A204.1 (cell line): Measurements from ENCODE around the gene HSBP1L1.
"Not testable (repeated sequence)": the region's sequence is repeated elsewhere in the genome, so short reads cannot be mapped to it uniquely, and the experiment has no call there.

Experiments used
- FAIRE-seq: peaks from 2 replicates; lab custom pipeline; 2012; peaks lifted over from hg19 to GRCh38; lab: Jason Lieb, UNC

Gene HSBP1L1

GRCh38 chr18:79945118-79946042, 19.1 kb upstream of the HSBP1L1 start:
- FAIRE-seq, result no peak

- FAIRE-seq, result no peak
Observed at GRCh38 chr18:79947054-79947755, 17.2 kb upstream of the HSBP1L1 start.

DNA sequence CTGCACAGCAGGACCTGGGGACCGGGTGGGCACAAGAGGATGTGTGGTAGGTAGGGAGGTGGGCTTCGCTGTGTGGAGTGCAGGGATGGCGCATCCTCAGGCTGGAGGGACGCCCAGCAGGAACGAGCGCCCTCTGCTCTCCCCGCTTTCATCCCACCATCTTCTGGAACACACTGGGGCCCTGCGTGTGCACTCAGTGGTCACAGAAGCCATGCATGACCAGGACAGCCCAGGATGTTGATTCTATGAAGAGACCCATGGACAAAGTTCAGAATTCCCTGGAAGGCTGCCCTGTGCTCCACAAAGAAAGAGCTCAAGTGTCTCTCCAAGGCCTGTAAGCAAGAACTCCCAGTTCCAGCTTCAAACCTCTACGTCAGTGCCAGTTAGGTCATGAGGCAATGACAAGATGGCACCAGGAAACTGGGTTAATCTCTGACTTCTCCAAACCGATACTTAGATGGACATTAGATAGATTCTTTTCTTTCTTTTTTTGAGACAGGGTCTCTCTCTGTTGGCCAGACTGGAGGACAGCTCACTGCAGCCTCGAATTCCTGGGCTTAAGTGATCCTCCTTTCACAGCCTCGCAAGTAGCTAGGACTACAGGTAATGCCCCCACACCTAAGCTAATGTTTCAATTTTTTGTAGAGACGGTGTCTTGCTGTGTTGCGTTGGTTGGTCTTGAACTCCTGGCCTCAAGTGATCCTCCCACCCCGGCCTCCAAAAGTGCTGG, 16.4 kb upstream of the HSBP1L1 start:
- no peak for FAIRE-seq

GRCh38 chr18:79948719-79949411, 15.6 kb upstream of the HSBP1L1 start:
- FAIRE-seq, result no peak

DNA sequence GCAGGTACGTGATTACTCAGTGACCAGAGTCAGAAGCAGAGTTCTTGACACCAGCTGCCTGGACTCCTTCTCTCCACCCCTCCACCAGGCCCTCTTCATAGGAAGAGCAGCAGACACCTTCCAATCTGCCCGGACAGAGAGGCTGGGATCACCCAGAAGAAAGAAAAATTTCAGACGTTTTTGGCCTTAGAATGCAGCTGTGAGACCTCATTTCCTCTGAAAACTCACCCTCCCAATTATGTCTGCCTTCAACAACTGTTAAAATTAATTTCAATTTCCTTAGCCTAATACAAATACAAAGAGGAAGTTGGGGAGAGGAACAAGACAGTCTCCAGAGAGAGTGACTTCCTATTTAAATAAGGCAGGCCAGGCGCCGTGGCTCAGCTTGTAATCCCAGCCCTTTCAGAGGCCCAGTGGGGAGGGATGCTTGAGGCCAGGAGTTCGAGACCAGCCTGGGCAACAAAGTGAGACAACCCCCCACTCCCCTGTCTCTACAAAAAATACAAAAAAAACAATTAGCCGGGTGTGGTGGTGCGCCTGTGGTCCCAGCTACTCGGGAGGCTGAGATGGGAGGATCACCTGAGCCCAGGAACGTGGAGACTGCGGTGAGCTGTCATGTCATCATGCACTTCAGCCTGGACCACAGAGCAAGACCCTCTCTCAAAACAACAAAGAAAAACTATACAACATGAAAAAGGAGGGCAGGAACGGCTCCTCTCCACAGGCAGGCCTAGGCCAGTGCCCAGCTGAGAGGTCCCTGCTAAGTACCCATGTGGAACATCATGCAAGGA, 14.6 kb upstream of the HSBP1L1 start:
- no peak for FAIRE-seq

DNA sequence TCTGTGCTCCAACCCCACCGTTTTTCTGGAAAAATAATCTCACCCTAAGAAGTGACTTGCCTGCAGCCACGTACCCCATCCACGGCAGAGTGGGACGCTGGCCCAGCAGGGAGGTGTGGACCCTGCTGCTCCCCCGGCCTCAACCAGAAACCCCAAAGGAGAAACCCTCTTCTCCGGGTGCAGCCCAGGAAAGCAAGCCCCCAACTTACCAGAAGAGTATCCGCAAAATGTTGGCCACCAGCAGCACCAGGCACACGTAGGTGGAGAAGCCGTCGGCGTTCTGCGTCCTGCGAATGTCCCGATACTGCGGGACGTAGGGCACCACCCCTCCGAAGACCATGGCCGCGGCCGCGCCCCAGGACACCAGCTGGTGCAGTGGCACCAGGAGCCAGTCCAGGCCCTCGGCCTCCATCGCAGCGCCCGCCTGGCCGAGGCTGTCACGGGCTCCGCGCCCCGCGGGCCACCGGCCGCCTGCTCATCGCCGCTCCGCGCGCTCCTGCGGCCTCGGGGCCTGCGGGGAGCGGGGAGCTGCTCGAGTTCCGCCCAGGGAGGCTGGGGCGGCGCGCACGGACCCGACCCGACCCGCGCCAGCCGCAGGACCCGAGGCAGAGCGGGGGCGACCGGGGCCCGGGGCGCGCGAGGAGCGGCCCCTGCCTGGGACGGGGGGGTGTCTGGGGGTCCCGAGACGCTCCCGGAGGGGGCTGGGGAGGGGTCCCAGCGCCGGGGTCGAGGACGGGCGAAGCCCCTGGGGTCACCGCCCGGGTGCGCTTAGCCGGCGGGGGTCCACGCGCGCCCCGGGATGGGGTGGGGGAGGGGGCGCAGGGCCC, 13.7 kb upstream of the HSBP1L1 start:
- FAIRE-seq, result no peak

DNA sequence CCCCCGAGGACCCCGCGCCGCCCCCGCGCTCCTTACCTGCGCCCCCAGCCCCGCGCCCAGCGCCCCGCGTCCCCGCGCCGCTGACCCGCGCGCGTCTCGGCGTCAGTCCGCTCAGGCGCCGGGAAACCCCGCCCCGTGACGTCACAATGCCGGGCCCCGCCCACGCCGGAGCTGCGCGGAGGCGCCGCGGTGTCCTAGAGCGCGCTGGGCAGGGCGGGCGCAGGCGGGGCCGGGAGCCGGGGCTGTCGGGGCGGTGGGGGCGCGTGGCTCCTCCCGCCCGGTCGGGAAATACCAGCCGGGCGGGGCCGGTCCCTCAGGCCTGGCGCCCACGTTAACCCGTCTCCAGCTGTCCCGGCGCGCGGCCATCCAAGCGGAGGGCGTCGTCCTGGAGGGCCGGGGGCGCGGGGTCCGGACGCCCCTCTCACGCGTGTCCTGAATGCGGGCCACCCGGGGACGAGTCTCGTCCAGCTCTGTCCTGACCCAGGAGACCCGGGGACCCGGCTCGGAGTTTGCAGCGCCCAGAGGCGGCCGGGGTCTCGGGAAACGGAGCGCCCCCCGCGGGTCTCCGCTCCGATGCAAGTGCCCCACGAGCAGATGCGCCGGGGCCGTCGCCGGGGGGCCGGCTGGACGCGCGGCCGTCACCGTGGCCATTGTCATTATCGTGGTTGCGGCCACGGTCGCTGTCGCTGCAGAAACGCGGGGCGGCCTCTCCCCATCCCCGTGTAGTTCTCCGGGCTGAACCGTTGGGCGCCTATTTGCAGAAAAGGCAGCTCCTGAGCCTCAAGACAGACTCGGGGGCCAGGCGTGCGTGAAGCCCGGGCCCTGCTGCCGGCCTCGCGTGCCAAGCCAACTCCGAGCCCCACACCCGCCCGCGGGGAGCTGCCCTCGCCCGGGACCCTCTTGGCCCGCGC, 12.6 kb upstream of the HSBP1L1 start, which contains the start of gene SLC66A2:
Gene SLC66A2 (minus strand): TSS at position 109 of the 911 bp plus-strand sequence. CDS start 727 bp downstream, outside the sequence.
- no peak for FAIRE-seq

DNA sequence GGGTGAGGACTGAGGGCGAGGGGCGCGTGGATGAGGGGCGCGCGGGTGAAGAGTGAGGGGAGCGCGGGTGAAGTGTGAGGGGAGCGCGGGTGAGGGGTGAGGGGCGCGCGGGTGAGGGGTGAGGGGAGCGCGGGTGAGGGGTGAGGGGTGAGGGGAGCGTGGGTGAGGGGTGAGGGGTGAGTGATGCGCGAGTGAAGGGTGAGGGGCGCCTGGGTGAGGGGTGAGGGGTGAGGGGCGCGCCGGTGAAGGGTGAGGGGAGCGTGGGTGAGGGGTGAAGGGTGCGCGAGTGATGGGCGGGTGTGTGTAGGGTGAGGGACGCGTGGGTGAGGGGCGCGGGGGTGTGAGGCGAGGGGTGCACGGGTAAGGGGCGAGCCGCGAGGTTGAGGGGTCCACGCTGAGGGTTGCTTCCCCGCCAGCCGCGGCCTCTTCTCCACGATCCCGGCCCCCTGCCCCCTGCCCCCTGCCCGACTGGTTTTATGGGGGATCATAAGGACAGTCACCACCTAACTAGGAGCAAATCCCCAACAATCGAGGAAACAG, 11.9 kb upstream of the HSBP1L1 start:
- FAIRE-seq, result no peak

GRCh38 chr18:79952996-79953559, 11.4 kb upstream of the HSBP1L1 start:
- FAIRE-seq, result no peak

DNA sequence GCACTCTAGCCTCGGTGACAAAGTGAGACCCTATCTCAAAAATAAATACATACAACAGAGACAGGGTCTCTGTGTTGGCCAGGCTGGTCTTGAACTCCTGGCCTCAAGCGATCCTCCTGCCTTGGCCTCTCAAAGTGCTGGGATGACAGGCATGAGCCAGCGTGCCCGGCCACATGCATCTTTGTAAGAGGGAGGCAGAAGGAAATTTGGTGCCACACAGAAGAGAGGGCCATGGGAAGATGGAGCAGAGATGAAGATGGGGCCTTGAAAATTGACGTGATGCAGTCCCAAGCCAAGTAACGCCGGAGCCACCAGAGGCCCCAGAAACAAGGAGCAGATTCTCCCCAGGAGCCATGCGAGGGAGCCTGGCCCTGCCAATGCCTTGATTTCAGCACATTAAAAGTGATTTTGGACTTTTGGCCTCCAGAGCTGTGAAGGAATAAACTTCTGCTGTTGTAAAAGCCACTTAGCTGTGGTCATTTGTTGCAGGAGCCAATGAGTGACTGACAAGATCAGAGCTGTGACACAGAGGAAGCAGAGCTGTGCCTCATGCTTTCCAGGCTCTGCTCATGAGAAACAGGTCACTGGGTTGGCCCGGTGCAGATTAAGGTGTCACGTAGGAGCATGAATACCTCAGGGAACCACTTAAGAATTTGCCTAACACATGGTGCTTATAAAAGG, 10.3 kb upstream of the HSBP1L1 start:
- no peak for FAIRE-seq

GRCh38 chr18:79954791-79955190, 9.7 kb upstream of the HSBP1L1 start:
- no peak for FAIRE-seq

GRCh38 chr18:79955302-79956075, 9.0 kb upstream of the HSBP1L1 start:
- FAIRE-seq, result no peak

DNA sequence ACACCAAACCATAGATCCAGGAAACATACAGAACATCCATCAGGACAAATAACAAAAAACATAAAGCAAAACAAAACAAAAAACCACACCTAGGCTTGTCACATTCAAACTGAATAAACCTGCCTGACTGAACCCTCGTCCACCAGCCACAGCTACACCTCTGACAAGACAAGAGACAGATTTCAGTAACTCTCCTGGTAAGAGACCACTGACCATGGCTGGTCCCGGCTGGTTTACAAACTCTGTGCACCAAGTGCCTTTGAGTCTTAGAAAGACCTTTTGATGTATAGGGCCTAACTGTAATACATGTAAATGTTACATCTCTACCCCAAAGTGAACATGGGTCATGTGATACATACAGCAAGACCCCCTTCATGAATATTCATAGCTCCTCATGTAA, 8.2 kb upstream of the HSBP1L1 start:
- no peak for FAIRE-seq

DNA sequence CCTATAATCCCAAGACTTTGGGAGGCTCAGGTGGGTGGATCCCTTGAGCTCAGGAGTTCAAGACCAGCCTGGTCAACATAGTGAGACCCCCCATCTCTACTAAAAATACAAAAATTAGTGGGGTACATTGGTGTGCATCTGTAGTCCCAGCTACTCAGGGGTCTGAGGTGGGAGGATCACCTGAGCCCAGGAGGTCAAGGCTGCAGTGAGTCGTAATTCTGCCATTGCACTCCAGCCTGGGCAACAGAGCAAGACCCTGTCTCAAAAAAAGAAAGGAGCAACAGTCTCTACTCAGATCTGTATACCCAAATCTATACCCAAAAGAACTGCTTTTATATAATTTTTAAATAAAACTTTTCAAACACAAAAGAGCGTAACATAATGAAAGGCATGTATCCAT, 5.5 kb upstream of the HSBP1L1 start:
- no peak for FAIRE-seq

DNA sequence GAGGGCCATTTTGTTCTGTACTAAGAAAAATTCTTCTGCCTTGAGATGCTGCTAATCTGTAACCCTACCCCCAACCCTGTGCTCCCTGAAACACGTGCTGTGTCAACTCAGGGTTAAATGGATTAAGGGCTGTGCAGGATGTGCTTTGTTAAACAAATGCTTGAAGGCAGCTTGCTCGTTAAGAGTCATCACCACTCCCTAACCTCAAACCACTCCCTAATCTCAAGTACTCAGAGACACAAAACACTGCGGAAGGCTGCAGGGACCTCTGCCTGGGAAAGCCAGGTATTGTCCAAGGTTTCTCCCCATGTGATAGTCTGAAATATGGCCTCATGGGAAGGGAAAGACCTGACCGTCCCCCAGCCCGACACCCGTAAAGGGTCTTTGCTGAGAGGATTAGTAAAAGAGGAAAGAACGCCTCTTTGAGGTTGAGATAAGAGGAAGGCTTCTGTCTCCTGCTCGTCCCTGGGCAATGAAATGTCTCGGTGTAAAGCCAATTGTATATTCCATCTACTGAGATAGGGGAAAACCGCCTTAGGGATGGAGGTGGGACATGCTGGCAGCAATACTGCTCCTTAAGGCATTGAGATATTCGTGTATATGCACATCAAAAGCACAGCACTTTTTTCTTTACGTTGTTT, 4.2 kb upstream of the HSBP1L1 start:
- not testable (repeated sequence) for FAIRE-seq

DNA sequence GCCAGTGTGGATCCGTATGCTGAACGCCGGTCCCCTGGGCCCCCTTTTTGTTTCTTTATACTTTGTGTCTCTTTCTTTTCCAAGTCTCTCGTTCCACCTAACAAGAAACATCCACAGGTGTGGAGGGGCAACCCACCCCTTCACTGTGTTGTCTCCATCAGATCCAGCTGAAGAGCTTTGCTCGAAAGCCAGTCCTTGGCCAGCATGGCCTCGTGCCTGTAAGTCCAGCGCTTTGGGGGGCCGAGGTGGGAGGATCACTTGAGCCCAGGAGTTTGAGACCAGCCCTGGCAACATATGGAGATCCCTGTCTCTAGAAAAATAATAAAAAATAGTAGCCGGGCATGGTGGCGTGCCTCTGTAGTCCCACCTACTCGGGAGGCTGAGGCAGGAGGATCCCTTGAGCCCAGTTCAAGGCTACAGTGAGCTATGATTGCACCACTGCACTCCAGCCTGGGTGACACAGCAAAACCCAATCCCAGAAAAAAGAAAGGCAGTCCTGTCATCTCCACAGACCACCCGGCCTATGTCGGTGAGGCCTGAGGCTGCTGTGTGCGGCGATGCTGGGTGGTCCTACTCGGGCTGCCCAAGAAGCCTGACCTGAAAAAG, 3.4 kb upstream of the HSBP1L1 start:
- FAIRE-seq, result no peak
